Fibroblast of skin of left quadriceps (primary cell): ENCODE measurements around the gene CR1.
"Not testable (repeated sequence)": the region's sequence is repeated elsewhere in the genome, so short reads cannot be mapped to it uniquely, and the experiment has no call there.

Experiments used
- DNase-seq, 2 experiments: peaks; one replicate each; pipeline ENCODE4 v3.0.0-alpha.2; 2013; ENCODE audit warnings: low read depth in 2 of 2

The CR1 gene

DNA sequence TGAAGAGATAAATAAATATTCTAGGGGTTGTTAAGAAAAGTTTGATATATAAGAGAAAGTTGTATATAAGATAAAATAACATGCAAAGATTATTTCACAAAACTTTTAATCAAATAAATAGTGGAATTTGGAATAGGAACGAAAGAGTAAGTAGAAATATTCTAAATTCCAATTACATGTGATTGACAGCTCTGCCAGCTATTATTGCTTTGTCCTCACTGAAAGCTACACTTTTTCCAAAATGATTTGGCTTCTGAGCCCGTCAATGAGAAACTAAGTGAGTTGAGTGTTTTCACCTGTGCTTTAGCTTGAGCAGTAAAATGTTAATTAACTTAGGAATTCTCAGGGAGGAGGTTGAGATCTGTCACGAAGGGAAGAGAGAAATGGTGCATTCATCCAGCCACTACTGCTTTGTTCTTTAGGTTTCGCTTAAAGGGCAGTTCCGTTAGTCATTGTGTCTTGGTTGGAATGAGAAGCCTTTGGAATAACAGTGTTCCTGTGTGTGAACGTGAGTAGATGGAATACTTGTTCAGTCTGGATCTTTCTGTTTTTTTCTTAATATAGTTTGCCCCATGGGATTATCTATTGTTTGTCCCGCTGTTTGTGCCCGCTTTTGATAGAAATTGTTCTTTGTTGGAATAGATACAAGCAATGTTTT lies 85.7 kb downstream of the CR1 start:
- DNase-seq: no peak

DNA sequence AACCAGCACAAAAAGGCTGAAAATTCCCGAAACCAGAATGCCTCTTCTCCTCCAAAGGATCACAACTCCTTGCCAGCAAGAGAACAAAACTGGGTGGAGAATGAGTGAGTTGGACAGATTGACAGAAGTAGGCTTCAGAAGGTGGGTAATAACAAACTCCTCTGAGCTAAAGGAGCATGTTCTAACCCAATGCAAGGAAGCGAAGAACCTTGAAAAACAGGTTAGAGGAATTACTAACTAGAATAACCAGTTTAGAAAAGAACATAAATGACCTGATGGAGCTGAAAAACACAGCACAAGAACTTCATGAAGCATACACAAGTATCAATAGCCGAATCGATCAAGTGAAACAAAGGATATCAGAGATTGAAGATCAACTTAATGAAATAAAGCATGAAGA lies 93.5 kb downstream of the CR1 start:
- not testable (repeated sequence) for DNase-seq

DNA sequence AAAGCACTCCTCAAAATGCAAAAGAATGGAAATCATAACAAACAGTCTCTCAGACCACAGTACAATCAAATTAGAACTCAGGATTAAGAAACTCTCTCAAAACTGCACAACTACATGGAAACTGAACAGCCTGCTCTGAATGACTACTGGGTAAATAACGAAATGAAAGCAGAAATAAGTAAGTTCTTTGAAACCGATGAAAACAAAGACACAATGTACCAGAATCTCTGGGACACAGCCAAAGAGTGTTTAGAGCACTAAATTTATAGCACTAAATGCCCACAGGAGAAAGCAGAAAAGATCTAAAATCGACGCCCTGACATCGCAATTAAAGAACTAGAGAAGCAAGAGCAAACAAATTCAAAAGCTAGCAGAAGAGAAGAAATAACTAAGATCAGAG lies 95.2 kb downstream of the CR1 start:
- DNase-seq: not testable (repeated sequence)

DNA sequence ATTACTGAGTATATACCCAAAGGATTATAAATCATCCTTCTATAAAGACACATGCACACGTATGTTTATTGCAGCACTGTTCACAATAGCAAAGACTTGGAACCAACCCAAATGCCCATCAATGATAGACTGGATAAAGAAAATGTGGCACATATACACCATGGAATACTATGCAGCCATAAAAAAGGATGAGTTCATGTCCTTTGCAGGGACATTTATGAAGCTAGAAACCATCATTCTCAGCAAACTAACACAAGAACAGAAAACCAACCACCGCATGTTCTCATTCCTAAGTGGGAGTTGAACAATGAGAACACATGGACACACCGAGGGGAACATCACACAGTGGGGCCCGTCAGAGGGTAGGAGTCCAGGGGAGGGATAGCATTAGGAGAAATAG lies 98.1 kb downstream of the CR1 start:
- DNase-seq: not testable (repeated sequence)

DNA sequence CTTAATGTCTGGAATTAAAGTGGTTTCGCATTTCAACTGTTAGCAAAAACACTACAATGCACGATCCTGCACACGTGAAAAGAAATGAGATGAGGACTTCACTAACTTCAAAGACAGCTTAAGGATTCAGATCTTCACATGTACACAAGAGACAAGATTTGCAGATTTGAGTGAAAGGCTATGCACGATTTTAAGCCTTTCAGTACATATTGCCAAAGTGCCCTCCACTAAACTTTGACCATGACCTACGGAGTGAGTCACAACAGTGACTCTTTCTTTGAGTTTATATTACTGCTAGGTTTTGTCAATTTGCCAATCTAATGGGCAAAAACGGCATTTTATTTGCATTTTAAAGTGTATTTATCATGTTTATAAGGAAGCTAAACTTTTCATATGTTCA lies 107.8 kb downstream of the CR1 start:
- DNase-seq: no peak

DNA sequence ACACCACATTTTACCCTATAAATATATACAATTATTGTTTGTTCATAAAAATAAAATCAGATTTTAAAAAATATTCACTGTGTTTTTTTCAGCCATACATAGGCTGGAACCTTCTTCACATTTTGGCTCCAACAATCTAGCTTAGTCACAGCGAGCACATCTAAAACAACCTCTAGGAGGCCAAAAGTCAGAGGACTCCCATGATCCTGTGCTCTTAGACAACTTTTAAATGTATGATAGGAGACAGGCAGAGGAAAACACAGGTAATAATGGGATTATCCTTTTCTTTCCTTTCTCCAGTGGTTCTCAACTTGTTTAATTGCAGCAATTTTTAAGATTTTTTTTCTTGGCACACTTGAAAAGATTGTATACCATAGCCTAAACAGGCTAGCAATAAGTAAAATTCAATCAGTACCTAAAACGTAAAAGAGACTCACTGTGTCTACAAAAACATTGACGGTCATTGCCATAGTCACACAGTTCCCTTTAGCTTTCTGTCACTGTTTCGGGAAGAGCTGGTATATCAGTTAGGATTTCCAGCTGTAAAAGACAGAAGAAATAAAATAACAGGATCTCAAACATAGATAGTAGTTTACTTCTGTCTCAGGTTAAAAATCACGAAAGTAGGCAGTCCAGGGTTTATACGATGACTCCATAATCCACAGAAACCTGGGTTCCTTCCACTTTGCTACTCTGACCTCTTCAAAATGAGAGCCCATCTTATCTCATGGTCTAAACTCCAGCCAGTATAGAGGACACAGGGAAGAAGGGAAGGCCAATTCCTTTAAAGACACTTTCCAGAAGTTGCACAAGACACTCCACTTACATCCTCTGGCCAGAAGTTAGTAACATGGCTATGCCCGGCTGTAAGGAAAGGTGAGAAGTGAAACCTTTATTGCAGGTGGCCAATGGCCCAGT lies 109.7 kb downstream of the CR1 start:
- no peak for DNase-seq

DNA sequence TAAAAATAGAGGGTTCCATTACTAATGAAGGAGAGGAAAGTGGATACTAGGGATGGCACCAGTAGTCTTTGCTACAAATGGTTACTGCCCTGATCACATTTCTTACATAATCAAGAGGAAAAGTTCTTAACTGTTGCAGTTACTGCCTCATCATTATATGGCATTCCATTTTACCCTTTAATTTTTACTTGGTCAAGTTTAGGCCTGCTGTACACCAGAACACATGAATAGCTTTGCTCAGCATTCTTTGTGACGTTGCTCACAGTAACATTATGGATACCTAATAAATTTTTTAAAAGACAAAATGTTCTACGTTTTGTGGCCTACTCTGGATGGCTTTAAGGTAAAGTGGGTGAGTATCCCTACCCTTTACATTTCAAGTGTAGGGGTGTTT lies 110.4 kb downstream of the CR1 start:
- no peak for DNase-seq

DNA sequence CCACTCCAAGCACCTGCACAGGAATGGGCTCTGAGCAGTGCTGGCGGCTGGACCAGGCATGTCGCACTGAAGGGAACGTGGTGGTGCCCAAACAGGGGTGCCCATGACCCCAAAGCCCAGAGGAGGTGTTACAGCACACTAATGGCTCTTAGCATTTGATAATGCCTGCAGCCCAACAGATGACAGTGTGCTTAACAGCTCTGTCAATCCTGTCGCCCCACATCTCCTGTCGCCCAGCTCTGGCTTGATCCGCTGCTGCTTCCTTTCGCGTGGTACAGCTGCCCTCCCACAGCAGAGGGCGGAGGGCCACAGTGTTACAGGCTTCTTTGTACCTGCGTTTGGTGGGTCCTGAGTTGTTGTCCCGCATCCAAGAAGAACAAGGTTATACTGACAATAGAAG lies 116.8 kb downstream of the CR1 start:
- no peak for DNase-seq

DNA sequence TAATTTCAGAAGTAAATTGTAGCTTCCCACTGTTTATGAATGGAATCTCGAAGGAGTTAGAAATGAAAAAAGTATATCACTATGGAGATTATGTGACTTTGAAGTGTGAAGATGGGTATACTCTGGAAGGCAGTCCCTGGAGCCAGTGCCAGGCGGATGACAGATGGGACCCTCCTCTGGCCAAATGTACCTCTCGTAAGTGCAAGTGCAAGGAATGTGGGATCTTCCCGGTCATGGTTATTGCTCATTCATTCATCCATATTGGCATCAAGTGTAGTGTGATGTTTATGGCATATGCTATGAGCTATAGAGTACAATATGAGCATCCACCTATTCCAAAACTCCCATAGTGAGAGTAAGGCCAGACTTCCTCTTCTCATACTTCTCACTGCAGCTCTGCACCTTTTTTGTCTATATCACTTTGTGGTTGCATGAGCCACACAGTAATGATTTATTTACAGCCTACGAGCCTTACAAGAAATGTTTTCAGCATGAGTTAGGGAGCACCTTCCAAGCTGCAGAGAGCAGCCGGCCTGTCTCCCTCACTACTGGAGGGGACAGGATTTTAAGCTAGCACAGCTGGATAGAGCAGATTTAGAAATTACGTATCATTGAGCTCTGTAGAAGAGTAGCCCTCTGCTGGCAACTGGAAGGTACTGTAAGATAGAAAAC lies 124.0 kb downstream of the CR1 start:
- peak; percentile 23 to 29 for DNase-seq

DNA sequence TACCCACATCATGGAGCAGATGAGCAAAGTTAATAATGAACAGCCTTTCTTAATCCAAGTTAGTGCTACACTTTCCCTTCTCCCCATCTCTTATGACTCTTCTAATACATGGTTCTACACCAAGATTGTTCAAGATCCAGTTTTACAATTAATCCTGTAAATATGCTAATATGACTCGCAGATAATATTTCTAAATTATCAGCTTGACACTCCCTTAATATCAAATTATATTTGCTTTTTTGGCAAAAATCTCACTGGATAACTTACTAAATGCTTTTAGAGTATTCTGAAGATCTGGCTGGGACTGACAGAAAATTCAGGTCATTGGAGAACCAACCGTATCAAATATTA lies 124.6 kb downstream of the CR1 start:
- no peak for DNase-seq

DNA sequence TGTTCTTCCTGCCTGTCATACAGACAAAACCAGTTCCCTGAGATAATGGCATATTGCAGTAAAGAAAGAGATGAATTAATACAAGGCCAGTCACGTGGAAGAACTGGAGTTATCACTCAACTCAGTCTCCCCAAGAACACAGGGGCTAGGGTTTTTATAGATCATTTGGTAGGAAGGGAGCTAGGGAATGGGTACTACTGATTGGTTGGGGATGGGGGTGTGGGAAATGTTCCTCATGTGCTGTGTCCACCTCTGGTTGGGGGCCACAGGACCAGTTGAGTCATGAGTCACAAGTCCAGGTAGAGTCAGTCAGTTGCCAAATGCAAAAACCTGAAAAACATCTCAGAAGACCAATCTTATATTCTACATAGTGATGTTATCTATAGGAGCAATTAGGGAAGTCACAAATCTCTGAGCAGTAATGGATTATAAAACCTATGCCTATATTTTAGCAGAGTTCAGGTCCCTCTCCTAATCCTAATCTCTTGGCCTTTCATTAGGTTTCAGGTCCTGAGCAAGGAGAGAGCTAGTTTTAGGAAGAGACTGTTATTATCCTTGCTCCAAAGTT lies 129.6 kb downstream of the CR1 start:
- not testable (repeated sequence) for DNase-seq

DNA sequence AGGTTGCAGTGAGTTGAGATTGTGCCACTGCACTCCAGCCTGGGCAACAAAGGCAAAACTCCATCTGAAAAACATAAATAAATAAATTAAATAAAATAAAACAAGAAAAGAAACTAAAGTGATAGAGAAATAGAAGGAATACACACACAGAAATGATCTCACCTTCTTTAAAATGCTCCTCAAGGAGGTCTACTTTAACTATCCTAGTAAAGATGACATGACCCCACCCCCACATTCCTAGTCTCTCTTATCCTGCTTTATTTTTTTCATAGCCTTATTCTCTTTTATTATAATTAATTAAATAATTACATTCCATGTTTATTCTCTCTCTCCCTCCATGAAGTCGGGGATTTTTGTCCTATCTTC lies 131.0 kb downstream of the CR1 start:
- DNase-seq: no peak

DNA sequence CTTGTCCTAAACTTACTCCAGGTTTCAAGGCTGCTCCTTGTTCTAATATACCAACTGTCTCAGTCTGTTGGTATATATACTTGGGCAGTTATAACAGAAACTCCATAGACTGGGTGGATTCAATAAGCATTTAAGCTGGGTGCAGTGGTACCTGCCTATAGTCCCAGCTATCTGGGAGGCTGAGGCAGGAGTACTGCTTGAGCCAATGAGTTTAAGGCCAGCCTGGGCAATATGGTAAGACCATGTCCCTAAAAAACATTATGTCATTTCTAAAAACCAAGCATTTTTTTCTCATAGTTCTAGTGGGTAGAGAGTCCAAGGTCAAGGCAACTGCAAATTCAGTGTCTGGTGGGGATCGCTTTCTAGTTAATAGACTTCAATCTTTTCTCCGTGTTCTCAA lies 131.5 kb downstream of the CR1 start:
- DNase-seq: no peak

DNA sequence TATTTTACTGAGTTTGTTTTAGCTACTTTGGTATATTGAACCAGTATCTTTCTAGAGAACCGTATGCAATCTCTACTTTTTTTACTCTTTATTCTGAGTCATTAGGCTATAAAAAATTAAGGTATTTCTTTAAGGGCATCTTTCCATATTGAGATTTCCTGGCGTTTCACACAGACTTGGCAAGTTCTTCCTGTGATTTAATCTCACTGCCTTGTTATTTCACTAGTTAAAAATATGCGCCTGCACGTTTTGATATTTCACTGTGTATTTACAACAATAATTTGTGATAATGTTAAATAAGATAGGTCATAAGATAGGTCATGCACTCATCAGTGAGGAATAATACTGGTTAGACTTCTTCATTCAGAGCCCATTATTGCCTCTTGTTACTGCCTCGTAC lies 132.8 kb downstream of the CR1 start:
- DNase-seq: no peak

DNA sequence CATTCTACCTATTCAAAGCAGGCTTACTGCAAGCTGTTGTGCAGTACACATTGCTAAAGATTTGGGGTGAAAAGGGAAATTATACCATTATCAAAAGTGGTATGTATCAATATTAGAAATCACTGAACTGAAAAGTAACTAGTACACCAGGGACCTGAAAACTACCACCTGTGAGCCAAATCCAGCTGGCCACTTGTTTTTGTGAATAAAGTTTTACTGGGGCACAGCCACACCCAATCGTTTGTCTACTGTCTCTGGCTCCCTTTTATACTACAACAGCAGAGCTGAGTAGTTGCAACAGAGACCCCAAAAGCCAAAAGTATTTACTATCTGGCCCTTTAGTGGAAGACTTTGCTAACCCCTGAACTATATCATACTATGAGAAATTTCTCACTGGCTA lies 135.2 kb downstream of the CR1 start:
- no peak for DNase-seq

DNA sequence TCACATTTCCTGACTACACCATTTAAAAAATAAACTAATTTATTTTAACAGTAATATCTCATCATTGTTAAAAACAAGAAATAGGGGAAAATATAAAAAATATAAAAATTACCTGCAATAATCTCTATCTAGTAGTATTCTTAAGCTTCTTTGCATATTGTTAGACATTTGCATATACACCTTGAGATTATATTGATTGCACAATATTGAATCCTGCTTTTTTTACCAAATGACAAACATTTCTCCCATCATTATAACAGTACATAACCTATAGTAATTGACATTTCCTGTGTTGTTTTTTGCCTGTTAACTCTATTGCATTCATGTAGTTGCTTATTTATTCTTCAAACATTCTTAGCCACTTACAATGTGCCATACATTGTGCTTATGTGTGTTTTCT lies 137.3 kb downstream of the CR1 start:
- no peak for DNase-seq

DNA sequence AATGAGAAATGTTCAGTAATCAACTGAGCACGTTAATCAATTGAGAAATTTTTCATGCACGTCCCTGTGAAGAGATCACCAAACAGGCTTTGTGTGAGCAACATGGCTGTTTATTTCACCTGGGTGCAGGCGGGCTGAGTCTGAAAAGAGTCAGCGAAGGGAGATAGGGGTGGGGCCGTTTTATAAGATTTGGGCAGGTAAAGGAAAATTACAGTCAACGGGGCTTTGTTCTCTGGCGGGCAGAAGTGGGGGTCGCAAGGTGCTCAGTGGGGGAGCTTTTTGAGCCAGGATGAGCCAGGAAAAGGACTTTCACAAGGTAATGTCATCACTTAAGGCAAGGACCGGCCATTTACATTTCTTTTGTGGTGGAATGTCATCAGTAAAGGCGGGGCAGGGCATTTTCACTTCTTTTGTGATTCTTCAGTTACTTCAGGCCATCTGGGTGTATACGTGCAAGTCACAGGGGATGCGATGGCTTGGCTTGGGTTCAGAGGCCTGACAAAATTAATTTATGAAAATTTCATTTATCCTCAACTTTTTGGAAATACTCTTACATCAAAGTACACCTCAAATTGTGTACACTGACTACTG lies 137.8 kb downstream of the CR1 start:
- not testable (repeated sequence) for DNase-seq

DNA sequence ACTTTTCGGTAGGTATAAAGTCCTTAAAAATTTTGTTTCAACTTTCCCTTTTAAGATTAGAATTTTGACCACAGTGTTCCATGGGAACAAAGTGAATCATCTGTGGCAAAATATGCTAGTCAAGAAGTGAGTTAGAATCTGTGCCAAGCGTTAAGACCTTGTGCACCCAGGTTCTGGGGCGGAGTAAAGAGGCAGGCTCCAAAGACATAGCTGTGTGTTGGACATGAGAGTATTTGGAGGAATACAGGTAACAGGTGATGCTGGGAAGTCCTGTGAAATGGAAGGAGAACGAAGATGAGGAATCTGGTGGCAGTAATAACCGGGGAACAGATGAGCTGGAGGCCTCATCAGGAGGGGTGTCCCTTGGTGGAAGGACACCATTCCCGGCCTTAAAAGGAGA lies 138.3 kb downstream of the CR1 start:
- DNase-seq: not testable (repeated sequence)

DNA sequence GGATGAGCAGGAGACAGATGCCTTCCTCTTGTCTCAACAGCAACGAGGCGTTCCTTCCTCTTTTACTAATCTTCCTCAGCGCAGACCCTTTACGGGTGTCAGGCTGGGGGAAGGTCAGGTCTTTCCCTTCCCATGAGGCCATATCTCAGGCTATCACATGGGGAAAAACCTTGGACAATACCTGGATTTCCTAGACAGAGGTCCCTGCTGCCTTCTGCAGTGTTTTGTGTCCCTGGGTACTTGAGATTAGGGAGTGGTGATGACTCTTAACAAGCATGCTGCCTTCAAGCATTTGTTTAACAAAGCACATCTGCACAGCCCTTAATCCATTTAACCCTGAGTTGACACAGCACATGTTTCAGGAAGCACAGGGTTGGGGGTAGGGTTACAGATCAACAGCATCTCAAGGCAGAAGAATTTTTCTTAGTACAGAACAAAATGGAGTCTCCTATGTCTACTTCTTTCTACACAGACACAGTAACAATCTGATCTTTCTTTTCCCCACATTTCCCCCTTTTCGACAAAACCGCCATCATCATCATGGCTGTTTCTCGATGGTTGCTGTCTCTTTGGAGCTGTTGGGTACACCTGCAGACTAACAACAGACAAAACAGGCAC lies 139.7 kb downstream of the CR1 start:
- DNase-seq: not testable (repeated sequence)

DNA sequence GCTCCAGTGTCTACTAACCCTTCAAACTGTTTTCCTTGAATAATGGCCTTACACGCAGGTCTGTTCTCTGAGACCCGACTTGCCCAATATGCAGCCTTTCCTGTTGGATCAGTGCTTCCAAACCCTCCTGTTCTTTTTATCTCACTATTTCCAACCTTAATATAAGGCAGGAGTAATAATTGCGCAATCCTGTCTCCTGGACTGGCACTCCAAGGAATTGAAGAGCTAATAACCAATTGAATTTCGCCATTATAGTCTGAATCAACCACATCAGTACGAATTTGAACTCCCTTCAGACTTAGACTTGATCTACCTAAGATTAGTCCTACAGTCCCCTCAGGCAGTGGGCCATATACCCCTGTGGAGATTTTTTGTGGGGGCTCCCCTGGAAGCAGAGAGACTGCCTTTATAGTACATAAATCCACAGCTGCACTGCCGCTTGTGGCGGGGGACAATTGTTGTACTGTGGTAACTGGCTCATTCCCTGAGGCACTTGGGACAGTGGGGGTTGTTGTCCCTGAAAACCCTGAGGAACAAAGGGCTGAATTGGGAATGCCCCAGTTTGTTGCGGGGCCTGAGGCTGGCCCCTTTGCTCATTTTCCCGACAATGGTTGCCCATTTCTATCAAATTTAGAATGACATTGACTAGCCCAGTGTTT lies 142.7 kb downstream of the CR1 start:
- DNase-seq: not testable (repeated sequence)

DNA sequence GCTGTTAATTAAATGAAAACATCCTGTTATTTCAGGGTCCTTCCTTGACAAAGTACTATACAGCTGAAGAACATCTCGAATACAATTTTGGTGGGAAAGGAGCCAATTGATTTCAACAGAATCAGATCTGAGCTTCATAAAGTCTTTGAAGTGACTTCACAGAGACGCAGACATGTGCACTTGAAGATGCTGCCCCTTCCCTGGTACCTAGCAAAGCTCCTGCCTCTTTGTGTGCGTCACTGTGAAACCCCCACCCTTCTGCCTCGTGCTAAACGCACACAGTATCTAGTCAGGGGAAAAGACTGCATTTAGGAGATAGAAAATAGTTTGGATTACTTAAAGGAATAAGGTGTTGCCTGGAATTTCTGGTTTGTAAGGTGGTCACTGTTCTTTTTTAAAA lies 143.4 kb downstream of the CR1 start:
- not testable (repeated sequence) for DNase-seq
